PC-9 (cell line): Measurements from ENCODE around the gene HELZ. TPM values are rescaled to one million over a fixed set of nuclear protein-coding genes. Genes with fewer than 3 reads are reported as not detected.
"Not testable (repeated sequence)": the region's sequence is repeated elsewhere in the genome, so short reads cannot be mapped to it uniquely, and the experiment has no call there.

ENCODE experiments used
- BruUV-seq: library from RNA; stranded (reverse); fragments of 400-500 nt; replicated peaks from 2 replicates; lab custom pipeline; 2021; lab: Mats Ljungman, UMichigan
- CTCF ChIA-PET: fragments of 300-600 bp; sonication (Branson Sonifier 250); formaldehyde crosslinking; loops from one replicate; lab custom pipeline; 2022; ENCODE audit warnings: antibody characterized with exemption; lab: Charles Lee
- POLR2A ChIA-PET: fragments of 300-600 bp; sonication (Branson Sonifier 250); formaldehyde crosslinking; loops from one replicate; lab custom pipeline; 2022; ENCODE audit warnings: antibody characterized with exemption; ENCODE audit not compliant: unreplicated experiment; lab: Charles Lee
- DNase-seq, 2 experiments: peaks; one replicate each; pipeline versions ENCODE4 v3.0.0 to v3.0.0-alpha.2; 2015 to 2022; ENCODE audit warnings: mixed read lengths in 1 of 2
- H2AFZ ChIP-seq: fragments of 200-600 bp; sonication (generic); 2 replicates; pipeline ENCODE4 v1.8.1; 2017; ENCODE audit warnings: antibody characterized with exemption
- H3F3A ChIP-seq: fragments of 200-600 bp; sonication (generic); 2 replicates; pipeline ENCODE4 v1.8.1; 2017; ENCODE audit warnings: antibody characterized with exemption, mild to moderate bottlenecking, low read depth; ENCODE audit not compliant: insufficient read depth
- H3K27ac ChIP-seq: fragments of 200-600 bp; sonication (generic); 2 replicates; pipeline ENCODE4 v1.6.1; 2016; ENCODE audit warnings: mixed run types
- H3K27me3 ChIP-seq: fragments of 200-600 bp; sonication (generic); 2 replicates; pipeline ENCODE4 v1.6.1; 2016; ENCODE audit warnings: low read depth, mixed run types; ENCODE audit not compliant: insufficient read depth
- H3K36me3 ChIP-seq: fragments of 200-600 bp; sonication (generic); 2 replicates; pipeline ENCODE4 v1.6.1; 2016; ENCODE audit warnings: low read depth, mixed run types
- H3K4me1 ChIP-seq: fragments of 200-600 bp; sonication (generic); replicated peaks from 2 replicates; pipeline ENCODE4 v1.6.1; 2016; ENCODE audit warnings: mixed run types; ENCODE audit not compliant: insufficient read depth
- H3K4me2 ChIP-seq: fragments of 200-600 bp; sonication (generic); 2 replicates; pipeline ENCODE4 v1.6.1; 2017; ENCODE audit warnings: mixed run types
- H3K4me3 ChIP-seq: fragments of 200-600 bp; sonication (generic); 2 replicates; pipeline ENCODE4 v1.6.1; 2016; ENCODE audit warnings: mixed run types
- H3K79me2 ChIP-seq: fragments of 200-600 bp; sonication (generic); 2 replicates; pipeline ENCODE4 v1.6.1; 2017; ENCODE audit warnings: low read depth, mixed run types
- H3K9me2 ChIP-seq: fragments of 200-600 bp; sonication (generic); 2 replicates; pipeline ENCODE4 v1.8.1; 2017; ENCODE audit warnings: mild to moderate bottlenecking; ENCODE audit not compliant: insufficient read depth
- H3K9me3 ChIP-seq: fragments of 200-600 bp; sonication (generic); 2 replicates; pipeline ENCODE4 v1.8.1; 2016; ENCODE audit warnings: low read depth; ENCODE audit not compliant: insufficient read depth
- H4K20me1 ChIP-seq: fragments of 200-600 bp; sonication (generic); 2 replicates; pipeline ENCODE4 v1.8.1; 2017; ENCODE audit not compliant: insufficient read depth
- EZH2 ChIP-seq: fragments of 200-600 bp; sonication (generic); IDR thresholded peaks from 2 replicates; pipeline ENCODE4 v1.8.0; 2017; ENCODE audit warnings: antibody characterized with exemption, low read depth
- intact Hi-C: fragments of 100-400 bp; cut with micrococcal nuclease; formaldehyde crosslinking; loops from one replicate; pipeline ENCODE4 v1.10.0; 2022; ENCODE audit not compliant: unreplicated experiment
- total RNA-seq: library from RNA; stranded (reverse); gene quantifications from 2 replicates; pipeline ENCODE4 v1.2.3, GENCODE V29; 2021
- TF ChIP-seq, protein P1 (sequence below): fragments of 200-600 bp; sonication (generic); conservative IDR thresholded peaks from 2 replicates; pipeline ENCODE4 v1.6.1; 2017; ENCODE audit warnings: mixed run types, antibody characterized with exemption, mild to moderate bottlenecking, moderate library complexity

HELZ gene
- total RNA-seq, 1 experiment from 2014 or later, result 38.0 TPM

DNA sequence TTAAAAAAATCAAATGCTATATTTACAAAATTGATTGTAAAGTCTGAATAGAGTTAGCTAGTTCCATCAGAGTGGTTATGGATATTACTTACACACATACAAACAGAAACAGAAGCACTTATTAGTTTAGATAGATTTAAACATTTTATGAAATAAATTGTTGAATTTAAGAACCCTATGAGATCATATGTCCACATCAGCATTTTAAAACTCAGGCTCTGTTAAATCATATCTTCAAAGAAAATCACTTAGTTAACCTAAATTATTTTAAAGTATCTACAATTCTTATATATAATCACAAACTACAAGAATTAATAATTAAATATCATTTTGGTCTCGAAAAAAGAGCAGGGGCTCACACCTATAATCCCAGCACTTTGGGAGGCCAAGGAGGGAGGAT lies 42.5 kb downstream of the HELZ start:
- H3K4me2 ChIP-seq, result no peak overlapping the region
- POLR2A ChIA-PET, result no interaction called here
- BruUV-seq, result no TSS peak
- intact Hi-C loops, result no loop called here
- H3K36me3 ChIP-seq, result 0 out of 2 replicates have a peak, but pooled peaks cover 11% of the 10 kb centered on the region
- H3K4me3 ChIP-seq, result no peak overlapping the region
- no peaks in the 10 kb centered on the region for H3K4me1 ChIP-seq
- peaks cover 14% of the 10 kb centered on the region; the same call in 1 of the 2 replicates for H4K20me1 ChIP-seq
- no peak overlapping the region for H3K27ac ChIP-seq
- no peaks in the 10 kb centered on the region for H3K9me3 ChIP-seq
- TF ChIP-seq, protein P1, sequence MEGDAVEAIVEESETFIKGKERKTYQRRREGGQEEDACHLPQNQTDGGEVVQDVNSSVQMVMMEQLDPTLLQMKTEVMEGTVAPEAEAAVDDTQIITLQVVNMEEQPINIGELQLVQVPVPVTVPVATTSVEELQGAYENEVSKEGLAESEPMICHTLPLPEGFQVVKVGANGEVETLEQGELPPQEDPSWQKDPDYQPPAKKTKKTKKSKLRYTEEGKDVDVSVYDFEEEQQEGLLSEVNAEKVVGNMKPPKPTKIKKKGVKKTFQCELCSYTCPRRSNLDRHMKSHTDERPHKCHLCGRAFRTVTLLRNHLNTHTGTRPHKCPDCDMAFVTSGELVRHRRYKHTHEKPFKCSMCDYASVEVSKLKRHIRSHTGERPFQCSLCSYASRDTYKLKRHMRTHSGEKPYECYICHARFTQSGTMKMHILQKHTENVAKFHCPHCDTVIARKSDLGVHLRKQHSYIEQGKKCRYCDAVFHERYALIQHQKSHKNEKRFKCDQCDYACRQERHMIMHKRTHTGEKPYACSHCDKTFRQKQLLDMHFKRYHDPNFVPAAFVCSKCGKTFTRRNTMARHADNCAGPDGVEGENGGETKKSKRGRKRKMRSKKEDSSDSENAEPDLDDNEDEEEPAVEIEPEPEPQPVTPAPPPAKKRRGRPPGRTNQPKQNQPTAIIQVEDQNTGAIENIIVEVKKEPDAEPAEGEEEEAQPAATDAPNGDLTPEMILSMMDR, result no peak
- TF ChIP-seq EZH2, result no peak
- no peak overlapping the region for H2AFZ ChIP-seq
- CTCF ChIA-PET, result no interaction called here
- no peaks in the 10 kb centered on the region for H3K27me3 ChIP-seq
- H3F3A ChIP-seq, result peaks cover 3% of the 10 kb centered on the region
- H3K79me2 ChIP-seq, result no peaks in the 10 kb centered on the region
- no peaks in the 10 kb centered on the region for H3K9me2 ChIP-seq
- no peak for DNase-seq

DNA sequence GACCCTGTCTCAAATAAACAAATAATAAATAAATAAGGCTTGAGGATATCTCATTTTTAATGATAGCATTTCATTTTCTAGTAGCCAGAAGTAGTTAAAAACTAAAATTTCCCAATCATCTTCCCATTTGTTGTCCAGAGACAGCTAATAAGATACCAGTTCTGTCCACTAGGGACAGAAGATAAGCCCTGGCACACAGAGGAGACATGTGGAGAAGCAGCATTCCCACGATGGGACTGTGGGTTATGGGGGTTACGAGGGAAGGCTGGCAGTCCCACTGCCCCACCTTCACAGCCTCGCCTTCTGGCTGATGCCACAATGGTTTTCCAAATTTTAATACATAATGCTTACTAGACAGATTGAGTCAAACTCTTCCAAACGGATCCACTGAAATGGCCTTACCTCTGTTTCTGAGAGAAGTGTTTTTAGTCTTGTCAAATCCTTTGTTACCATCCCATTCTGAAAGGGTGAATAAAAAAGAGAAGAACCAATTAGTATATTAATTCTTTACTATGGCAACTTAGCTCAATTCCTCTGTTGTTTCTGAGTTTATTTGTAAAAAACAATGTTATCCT lies 44.2 kb downstream of the HELZ start:
- no peak overlapping the region for H3K4me3 ChIP-seq
- H3F3A ChIP-seq, result peaks cover 3% of the 10 kb centered on the region
- no peak overlapping the region for H3K27ac ChIP-seq
- no peak overlapping the region for H3K4me2 ChIP-seq
- TF ChIP-seq, protein P1, result peak; percentile 74
- no peak for TF ChIP-seq EZH2
- H4K20me1 ChIP-seq, result peaks cover 10% of the 10 kb centered on the region; the same call in 1 of the 2 replicates
- no peaks in the 10 kb centered on the region for H3K27me3 ChIP-seq
- ChIA-PET POLR2A (interaction anchor here (0.7 kb wide), 1 partner anchor 742 kb away, joined by 3 read pairs; no protein-coding TSS in a partner anchor), CTCF (interaction anchor here (0.6 kb wide), 1 partner anchor 578 kb away, joined by 9 read pairs; no protein-coding TSS in a partner anchor)
- intact Hi-C loops, result no loop called here
- H3K4me1 ChIP-seq, result no peaks in the 10 kb centered on the region
- no peaks in the 10 kb centered on the region for H3K9me3 ChIP-seq
- no peak for DNase-seq
- BruUV-seq, result no TSS peak
- H2AFZ ChIP-seq, result no peak overlapping the region
- 0 out of 2 replicates have a peak, but pooled peaks cover 11% of the 10 kb centered on the region for H3K36me3 ChIP-seq
- H3K79me2 ChIP-seq, result no peaks in the 10 kb centered on the region
- H3K9me2 ChIP-seq, result no peaks in the 10 kb centered on the region

DNA sequence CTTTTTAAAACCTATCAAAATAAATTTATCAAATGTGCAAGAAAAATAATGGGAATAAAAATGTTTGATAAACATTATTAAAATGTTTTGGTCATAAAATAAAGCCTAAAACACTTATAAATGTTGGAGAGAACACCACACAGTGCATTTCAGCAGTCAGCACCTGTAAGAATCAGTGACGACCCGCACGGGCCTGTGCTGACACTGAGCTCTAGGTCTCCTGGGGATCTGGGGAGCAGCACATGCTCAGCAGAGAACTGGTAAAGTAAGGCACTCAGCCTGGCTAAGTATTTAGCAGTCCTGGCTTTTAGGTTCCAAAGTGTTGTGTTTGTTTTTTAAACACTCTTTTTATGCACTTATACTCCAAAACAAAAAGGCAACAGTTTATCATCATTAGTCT lies 46.9 kb downstream of the HELZ start:
- Histone ChIP-seq H3K4me1 (no peaks in the 10 kb centered on the region), H4K20me1 (peaks cover 6% of the 10 kb centered on the region; the same call in 1 of the 2 replicates), H3K4me2 (no peak overlapping the region), H3K27me3 (no peaks in the 10 kb centered on the region), H3K36me3 (0 out of 2 replicates have a peak, but pooled peaks cover 11% of the 10 kb centered on the region), H3F3A (no peaks in the 10 kb centered on the region), H3K9me3 (no peaks in the 10 kb centered on the region), H3K4me3 (no peak overlapping the region), H3K9me2 (no peaks in the 10 kb centered on the region), H2AFZ (no peak overlapping the region), H3K27ac (no peak overlapping the region), H3K79me2 (no peaks in the 10 kb centered on the region)
- ChIA-PET CTCF (no interaction called here), POLR2A (no interaction called here)
- TF ChIP-seq EZH2, result no peak
- TF ChIP-seq, protein P1, result no peak
- intact Hi-C loops, result no loop called here
- BruUV-seq, result no TSS peak
- no peak for DNase-seq

DNA sequence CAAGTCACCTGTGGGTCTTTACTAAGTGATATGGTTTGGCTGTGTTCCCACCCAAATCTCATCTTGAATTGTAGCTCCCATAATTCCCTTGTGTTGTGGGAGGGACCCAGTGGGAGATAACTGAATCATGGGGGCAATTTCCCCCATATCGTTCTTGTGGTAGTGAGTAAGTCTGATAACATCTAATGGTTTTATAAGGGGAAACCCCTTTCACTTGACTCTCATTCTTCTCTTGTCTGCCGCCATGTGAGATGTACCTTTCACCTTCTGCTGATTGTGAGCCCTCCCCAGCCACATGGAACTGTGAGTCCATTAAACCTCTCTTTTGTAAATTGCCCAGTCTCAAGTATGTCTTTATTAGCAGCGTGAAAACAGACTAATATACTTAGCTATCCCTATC lies 48.0 kb downstream of the HELZ start:
- H3K79me2 ChIP-seq, H3K9me2 ChIP-seq, H2AFZ ChIP-seq, H3K4me1 ChIP-seq, POLR2A ChIA-PET, CTCF ChIA-PET, DNase-seq, H3F3A ChIP-seq, H4K20me1 ChIP-seq, H3K4me2 ChIP-seq, H3K27me3 ChIP-seq, H3K36me3 ChIP-seq, BruUV-seq, H3K27ac ChIP-seq, intact Hi-C loops, H3K4me3 ChIP-seq, H3K9me3 ChIP-seq: not testable (repeated sequence)
